WTC11 (cell line): ENCODE results near the gene GNG13. TPM values are rescaled to one million over a fixed set of nuclear protein-coding genes. Genes with fewer than 3 reads are reported as not detected.

Source experiments
- ATAC-seq: fragments of 200-7000 bp; cut with Tn5 transposase; 2 replicates; pipeline ENCODE4 v1.10.0; 2021; ENCODE audit warnings: mild to moderate bottlenecking, moderate library complexity
- CTCF ChIA-PET: fragments of 300-600 bp; sonication (Branson Sonifier 250); formaldehyde crosslinking; loops from one replicate; lab custom pipeline; 2021; ENCODE audit warnings: antibody characterized with exemption; lab: Charles Lee
- POLR2A ChIA-PET: fragments of 350-600 bp; sonication (Branson Sonifier 250); formaldehyde crosslinking; loops from one replicate; lab custom pipeline; 2021; ENCODE audit warnings: antibody characterized with exemption; lab: Charles Lee
- DNase-seq: peaks from one replicate; pipeline ENCODE4 v3.0.0; 2021; ENCODE audit warnings: low spot score
- H3K27ac Mint-ChIP-seq: 2 replicates; pipeline ENCODE4 v1.8.0; 2021; ENCODE audit warnings: mixed read lengths
- H3K27me3 Mint-ChIP-seq: 2 replicates; pipeline ENCODE4 v1.8.0; 2021; ENCODE audit warnings: low read depth, mild to moderate bottlenecking, moderate library complexity, mixed read lengths
- H3K36me3 Mint-ChIP-seq: 2 replicates; pipeline ENCODE4 v1.8.0; 2021; ENCODE audit warnings: mixed read lengths
- H3K4me1 Mint-ChIP-seq: 2 replicates; pipeline ENCODE4 v1.8.0; 2022; ENCODE audit warnings: mixed read lengths
- H3K4me3 Mint-ChIP-seq: 2 replicates; pipeline ENCODE4 v1.8.0; 2021; ENCODE audit warnings: mild to moderate bottlenecking, moderate library complexity, mixed read lengths
- H3K9me3 Mint-ChIP-seq: 2 replicates; pipeline ENCODE4 v1.8.0; 2021; ENCODE audit warnings: mixed read lengths
- AR ChIP-seq: fragments of 250-450 bp; sonication (Bioruptor Pico); IDR thresholded peaks from 2 replicates; pipeline ENCODE4 v1.9.0; 2021; ENCODE audit warnings: mild to moderate bottlenecking
- CREM ChIP-seq: sonication (generic); formaldehyde crosslinking; IDR thresholded peaks from 2 replicates; pipeline ENCODE4 v1.8.1; 2022; ENCODE audit warnings: mild to moderate bottlenecking, missing genetic modification reagents, moderate library complexity
- E2F4 ChIP-seq: sonication (generic); formaldehyde crosslinking; IDR thresholded peaks from 2 replicates; pipeline ENCODE4 v1.8.1; 2022; ENCODE audit warnings: low read depth, mild to moderate bottlenecking, moderate library complexity, missing genetic modification reagents, borderline replicate concordance
- ERG ChIP-seq: fragments of 250-450 bp; sonication (Bioruptor Pico); IDR thresholded peaks from 2 replicates; pipeline ENCODE4 v1.8.0; 2021; ENCODE audit warnings: mild to moderate bottlenecking
- ETV6 ChIP-seq: sonication (generic); formaldehyde crosslinking; IDR thresholded peaks from 2 replicates; pipeline ENCODE4 v1.8.1; 2022; ENCODE audit warnings: mild to moderate bottlenecking, missing genetic modification reagents
- HMGA2 ChIP-seq: fragments of 250-450 bp; sonication (Bioruptor Pico); IDR thresholded peaks from 2 replicates; pipeline ENCODE4 v1.4.0; 2021; ENCODE audit warnings: mild to moderate bottlenecking, moderate library complexity
- IRF2 ChIP-seq: sonication (generic); formaldehyde crosslinking; IDR thresholded peaks from 2 replicates; pipeline ENCODE4 v1.8.0; 2022; ENCODE audit warnings: low read depth, missing genetic modification reagents, borderline replicate concordance
- MLX ChIP-seq: sonication (generic); formaldehyde crosslinking; IDR thresholded peaks from 2 replicates; pipeline ENCODE4 v1.8.1; 2023; ENCODE audit warnings: mild to moderate bottlenecking, missing genetic modification reagents, moderate library complexity
- NFE2L1 ChIP-seq: sonication (generic); formaldehyde crosslinking; IDR thresholded peaks from 2 replicates; pipeline ENCODE4 v1.8.1; 2023; ENCODE audit warnings: missing genetic modification reagents
- OVOL2 ChIP-seq: fragments of 250-450 bp; sonication (Bioruptor Pico); IDR thresholded peaks from 2 replicates; pipeline ENCODE4 v1.9.0; 2021; ENCODE audit warnings: mild to moderate bottlenecking, borderline replicate concordance
- PREB ChIP-seq: sonication (generic); formaldehyde crosslinking; IDR thresholded peaks from 2 replicates; pipeline ENCODE4 v1.8.1; 2022; ENCODE audit warnings: mild to moderate bottlenecking, missing genetic modification reagents, moderate library complexity, borderline replicate concordance
- SMAD4 ChIP-seq: sonication (generic); formaldehyde crosslinking; IDR thresholded peaks from 2 replicates; pipeline ENCODE4 v1.8.0; 2022; ENCODE audit warnings: mild to moderate bottlenecking, missing genetic modification reagents
- SP1 ChIP-seq: sonication (generic); formaldehyde crosslinking; conservative IDR thresholded peaks from 2 replicates; pipeline ENCODE4 v1.8.1; 2022; ENCODE audit warnings: missing genetic modification reagents
- TEAD1 ChIP-seq: sonication (generic); formaldehyde crosslinking; IDR thresholded peaks from 2 replicates; pipeline ENCODE4 v1.8.0; 2022; ENCODE audit warnings: mild to moderate bottlenecking, missing genetic modification reagents
- TEAD4 ChIP-seq: sonication (generic); formaldehyde crosslinking; IDR thresholded peaks from 2 replicates; pipeline ENCODE4 v1.8.0; 2022; ENCODE audit warnings: mild to moderate bottlenecking, missing genetic modification reagents
- USF1 ChIP-seq: sonication (generic); formaldehyde crosslinking; IDR thresholded peaks from 2 replicates; pipeline ENCODE4 v1.8.0; 2022; ENCODE audit warnings: mild to moderate bottlenecking, missing genetic modification reagents
- ZNF263 ChIP-seq: sonication (generic); formaldehyde crosslinking; IDR thresholded peaks from 2 replicates; pipeline ENCODE4 v1.8.1; 2022; ENCODE audit warnings: low read depth, mild to moderate bottlenecking, moderate library complexity, missing genetic modification reagents
- total RNA-seq: library from RNA; stranded (reverse); gene quantifications from 3 replicates; pipeline ENCODE4 v1.2.3, GENCODE V29; 2021

The GNG13 gene
- total RNA-seq, 1 experiment from 2014 or later = not detected

GRCh38 chr16:836221-836620, 35.7 kb upstream of the GNG13 start:
- TF ChIP-seq MLX (CRISPR knock-in tag) (no peak), CREM (CRISPR knock-in tag) (no peak), SP1 (no peak), HMGA2 (no peak), TEAD4 (CRISPR knock-in tag) (no peak), USF1 (CRISPR knock-in tag) (no peak), IRF2 (CRISPR knock-in tag) (no peak), NFE2L1 (CRISPR knock-in tag) (no peak), TEAD1 (no peak), ETV6 (CRISPR knock-in tag) (no peak), ERG (no peak), AR (no peak), OVOL2 (no peak), ZNF263 (CRISPR knock-in tag) (no peak), E2F4 (CRISPR knock-in tag) (no peak), SMAD4 (CRISPR knock-in tag) (no peak)
- Mint-ChIP-seq H3K4me1 (no peaks in the 10 kb centered on the region), H3K36me3 (peaks cover 9% of the 10 kb centered on the region), H3K27ac (no peak overlapping the region), H3K4me3 (no peak overlapping the region), H3K27me3 (peaks cover 11% of the 10 kb centered on the region), H3K9me3 (peaks cover 17% of the 10 kb centered on the region)
- ATAC-seq (no peak), DNase-seq (no peak)
- ChIA-PET CTCF (no interaction called here), POLR2A (no interaction called here)

- ChIA-PET POLR2A (no interaction called here), CTCF (no interaction called here)
- Mint-ChIP-seq H3K4me3 (no peak overlapping the region), H3K4me1 (no peaks in the 10 kb centered on the region), H3K27ac (no peak overlapping the region), H3K27me3 (peaks cover 11% of the 10 kb centered on the region), H3K36me3 (peaks cover 9% of the 10 kb centered on the region), H3K9me3 (peaks cover 17% of the 10 kb centered on the region)
- DNase-seq = no peak
- ATAC-seq = no peak
- TF ChIP-seq PREB (CRISPR knock-in tag) = no peak
Measured at GRCh38 chr16:835373-835772, 34.8 kb upstream of the GNG13 start.
